SK-N-SH treated with all-trans-retinoic acid at 6 μM for 48 hours (cell line): ENCODE results near the gene OR10H2.
"Not testable (repeated sequence)": the region's sequence is repeated elsewhere in the genome, so short reads cannot be mapped to it uniquely, and the experiment has no call there.

Source experiments
- ATAC-seq: fragments of 200-7000 bp; cut with Tn5 transposase; 3 replicates; pipeline ENCODE4 v1.9.1; 2020; ENCODE audit warnings: mild to moderate bottlenecking, moderate library complexity
- ARNTL ChIP-seq: fragments of 450-650 bp; formaldehyde crosslinking; IDR thresholded peaks from 2 replicates; pipeline ENCODE4 v1.5.0; 2020; ENCODE audit warnings: low read depth, mild to moderate bottlenecking, moderate library complexity, borderline replicate concordance
- BACH2 ChIP-seq: fragments of 250-450 bp; sonication (Bioruptor Pico); IDR thresholded peaks from 2 replicates; pipeline ENCODE4 v1.9.0; 2021; ENCODE audit warnings: mild to moderate bottlenecking, borderline replicate concordance
- CREB5 ChIP-seq: fragments of 250-450 bp; sonication (Bioruptor Pico); IDR thresholded peaks from 2 replicates; pipeline ENCODE4 v1.5.1; 2020; ENCODE audit warnings: low read depth, mild to moderate bottlenecking, moderate library complexity
- CSDC2 ChIP-seq: fragments of 250-450 bp; sonication (Bioruptor Pico); IDR thresholded peaks from 2 replicates; pipeline ENCODE4 v1.5.0; 2020; ENCODE audit warnings: mild to moderate bottlenecking, moderate library complexity
- CSRNP3 ChIP-seq: fragments of 250-450 bp; sonication (Bioruptor Pico); IDR thresholded peaks from 2 replicates; pipeline ENCODE4 v1.5.1; 2021; ENCODE audit warnings: mild to moderate bottlenecking, moderate library complexity
- ESRRG ChIP-seq: fragments of 250-450 bp; sonication (Bioruptor Pico); IDR thresholded peaks from 2 replicates; pipeline ENCODE4 v1.6.1; 2021; ENCODE audit warnings: mild to moderate bottlenecking
- GLIS3 ChIP-seq: fragments of 250-450 bp; sonication (Bioruptor Pico); IDR thresholded peaks from 2 replicates; pipeline ENCODE4 v1.5.0; 2020; ENCODE audit warnings: mild to moderate bottlenecking, moderate library complexity
- OSR1 ChIP-seq: fragments of 250-450 bp; sonication (Bioruptor Pico); IDR thresholded peaks from 2 replicates; pipeline ENCODE4 v1.8.0; 2022; ENCODE audit warnings: moderate library complexity, mild to moderate bottlenecking, inconsistent platforms
- PATZ1 ChIP-seq: fragments of 250-450 bp; sonication (Bioruptor Pico); IDR thresholded peaks from 2 replicates; pipeline ENCODE4 v1.8.0; 2020; ENCODE audit warnings: mild to moderate bottlenecking, moderate library complexity, borderline replicate concordance
- POU6F1 ChIP-seq: fragments of 250-450 bp; sonication (Bioruptor Pico); IDR thresholded peaks from 2 replicates; pipeline ENCODE4 v1.8.0; 2021; ENCODE audit warnings: low read depth, mild to moderate bottlenecking, moderate library complexity, borderline replicate concordance
- PPARA ChIP-seq: fragments of 250-450 bp; sonication (Bioruptor Pico); IDR thresholded peaks from 2 replicates; pipeline ENCODE4 v1.5.0; 2020; ENCODE audit warnings: mild to moderate bottlenecking, borderline replicate concordance
- SNAI2 ChIP-seq: fragments of 250-450 bp; sonication (Bioruptor Pico); IDR thresholded peaks from 2 replicates; pipeline ENCODE4 v1.5.0; 2020; ENCODE audit warnings: mild to moderate bottlenecking, moderate library complexity
- TSHZ2 ChIP-seq: fragments of 250-450 bp; sonication (Bioruptor Pico); IDR thresholded peaks from 2 replicates; pipeline ENCODE4 v1.5.0; 2020; ENCODE audit warnings: mild to moderate bottlenecking, moderate library complexity
- ZC3H10 ChIP-seq: fragments of 250-450 bp; sonication (Bioruptor Pico); IDR thresholded peaks from 2 replicates; pipeline ENCODE4 v1.5.1; 2021; ENCODE audit warnings: mild to moderate bottlenecking, moderate library complexity
- ZFP3 ChIP-seq: fragments of 250-450 bp; sonication (Bioruptor Pico); IDR thresholded peaks from 2 replicates; pipeline ENCODE4 v1.5.0; 2020; ENCODE audit warnings: mild to moderate bottlenecking, moderate library complexity
- ZFP30 ChIP-seq: fragments of 450-650 bp; formaldehyde crosslinking; IDR thresholded peaks from 2 replicates; pipeline ENCODE4 v1.5.0; 2022; ENCODE audit warnings: mild to moderate bottlenecking, moderate library complexity
- ZNF565 ChIP-seq: fragments of 450-650 bp; formaldehyde crosslinking; conservative IDR thresholded peaks from 2 replicates; pipeline ENCODE4 v1.5.0; 2020; ENCODE audit warnings: low read depth, mild to moderate bottlenecking, moderate library complexity
- ZNF70 ChIP-seq: fragments of 450-650 bp; formaldehyde crosslinking; IDR thresholded peaks from 2 replicates; pipeline ENCODE4 v1.5.0; 2020; ENCODE audit warnings: mild to moderate bottlenecking, moderate library complexity
- ZNF8 ChIP-seq: fragments of 450-650 bp; formaldehyde crosslinking; IDR thresholded peaks from 2 replicates; pipeline ENCODE4 v1.5.0; 2020; ENCODE audit warnings: mild to moderate bottlenecking, moderate library complexity

Gene OR10H2

GRCh38 chr19:15727724-15728123, at the start of gene OR10H2:
OR10H2 (plus strand) TSS chr19:15728024; CDS start chr19:15728044, 20 bp downstream.
- no peak for TF ChIP-seq ESRRG (CRISPR knock-in tag)
- no peak for TF ChIP-seq SNAI2 (CRISPR knock-in tag)
- TF ChIP-seq CSDC2 (CRISPR knock-in tag): no peak
- TF ChIP-seq ARNTL (CRISPR knock-in tag): no peak
- TF ChIP-seq PPARA (CRISPR knock-in tag): no peak
- no peak for TF ChIP-seq ZFP30 (CRISPR knock-in tag)
- TF ChIP-seq POU6F1 (CRISPR knock-in tag): no peak
- TF ChIP-seq ZNF70: no peak
- no peak for TF ChIP-seq ZNF8 (CRISPR knock-in tag)
- TF ChIP-seq CSRNP3 (CRISPR knock-in tag): no peak
- no peak for TF ChIP-seq ZFP3 (CRISPR knock-in tag)
- TF ChIP-seq ZNF565 (CRISPR knock-in tag): no peak
- TF ChIP-seq ZC3H10: no peak
- no peak for TF ChIP-seq GLIS3 (CRISPR knock-in tag)
- no peak for TF ChIP-seq PATZ1 (CRISPR knock-in tag)
- TF ChIP-seq BACH2 (CRISPR knock-in tag): no peak
- TF ChIP-seq TSHZ2 (CRISPR knock-in tag): no peak
- no peak for TF ChIP-seq OSR1 (CRISPR knock-in tag)
- no peak for ATAC-seq

GRCh38 chr19:15679089-15679488, 48.7 kb upstream of the OR10H2 start:
- ATAC-seq: no peak
- TF ChIP-seq ARNTL (CRISPR knock-in tag) (no peak), POU6F1 (CRISPR knock-in tag) (no peak), CREB5 (CRISPR knock-in tag) (no peak), BACH2 (CRISPR knock-in tag) (no peak)

- ATAC-seq: not testable (repeated sequence)
Measured at GRCh38 chr19:15679865-15680264, 48.0 kb upstream of the OR10H2 start.
